ENCODE data around the gene SYTL2. TPM values are rescaled to one million over a fixed set of nuclear protein-coding genes. Genes with fewer than 3 reads are reported as not detected.
A peak's percentile ranks its signal among the peaks of the same experiment; 100 is the strongest.
"Not testable (repeated sequence)": the region's sequence is repeated elsewhere in the genome, so short reads cannot be mapped to it uniquely, and the experiment has no call there.

The SYTL2 gene
- polyA plus RNA-seq, 3 donors from 2014 or later: 26.1 to 67.0 (median 33.3) TPM

GRCh38 chr11:85665733-85666132, 145.2 kb downstream of the SYTL2 start:
- peak overlapping the region; percentile 61 to 100 (median 96) for H3K4me3 Mint-ChIP-seq
- peaks cover 0 to 3% (median 0%) of the 10 kb centered on the region in 3 donors for H3K36me3 Mint-ChIP-seq
- peak overlapping the region; percentile 96 to 100 (median 100) for H3K27ac Mint-ChIP-seq
- DNase-seq: peak in 2 of 3 donors; percentile 12 to 29
- peaks cover 40 to 50% of the 10 kb centered on the region in 2 donors for H3K4me1 Mint-ChIP-seq
- H3K27me3 Mint-ChIP-seq (ENCODE audit: low read depth in 3 of 3): peaks cover 13 to 22% (median 13%) of the 10 kb centered on the region in 3 donors
- no peaks in the 10 kb centered on the region for H3K9me3 Mint-ChIP-seq

GRCh38 chr11:85664615-85665481, 146.1 kb downstream of the SYTL2 start, which contains the start of gene CREBZF:
CREBZF (minus strand) TSS chr11:85665129; CDS start chr11:85664875, 254 bp downstream.
- H3K36me3 Mint-ChIP-seq: peaks cover 0 to 12% (median 6%) of the 10 kb centered on the region in 3 donors
- no peaks in the 10 kb centered on the region for H3K9me3 Mint-ChIP-seq
- DNase-seq: peak; percentile 95 to 96 (median 96)
- peak within 1 kb of the TSS; percentile 96 to 100 (median 100) for H3K27ac Mint-ChIP-seq
- H3K4me3 Mint-ChIP-seq: peak within 1 kb of the TSS; percentile 96 to 100 (median 99)
- H3K4me1 Mint-ChIP-seq: peaks cover 49 to 59% of the 10 kb centered on the region in 2 donors
- H3K27me3 Mint-ChIP-seq (ENCODE audit: low read depth in 3 of 3): peaks cover 13 to 22% (median 13%) of the 10 kb centered on the region in 3 donors

GRCh38 chr11:85663753-85664614, 147.0 kb downstream of the SYTL2 start:
- Mint-ChIP-seq H3K9me3 (no peaks in the 10 kb centered on the region), H3K27me3 (ENCODE audit: low read depth in 3 of 3) (peaks cover 13 to 22% (median 13%) of the 10 kb centered on the region in 3 donors), H3K27ac (peak overlapping the region; percentile 96 to 100 (median 100)), H3K4me1 (peaks cover 54 to 68% of the 10 kb centered on the region in 2 donors), H3K4me3 (peak overlapping the region; percentile 96 to 100 (median 99)), H3K36me3 (peaks cover 0 to 17% (median 8%) of the 10 kb centered on the region in 3 donors)
- peak; percentile 88 to 89 (median 88) for DNase-seq

- peak in 1 of 3 donors; percentile 26 for DNase-seq
- H3K36me3 Mint-ChIP-seq: peaks cover 0 to 21% (median 8%) of the 10 kb centered on the region in 3 donors
- H3K9me3 Mint-ChIP-seq: no peaks in the 10 kb centered on the region
- H3K27me3 Mint-ChIP-seq (ENCODE audit: low read depth in 3 of 3): peaks cover 13 to 22% (median 13%) of the 10 kb centered on the region in 3 donors
- H3K4me3 Mint-ChIP-seq: peak overlapping the region; percentile 96 to 100 (median 99)
- H3K4me1 Mint-ChIP-seq: peaks cover 58 to 75% of the 10 kb centered on the region in 2 donors
- peak overlapping the region; percentile 96 to 100 (median 100) for H3K27ac Mint-ChIP-seq
Observed at GRCh38 chr11:85663080-85663752, 147.7 kb downstream of the SYTL2 start.

- DNase-seq: no peak
- Mint-ChIP-seq H3K36me3 (peaks cover 0 to 23% (median 8%) of the 10 kb centered on the region in 3 donors), H3K27ac (peak overlapping the region in 1 of 6 donors; percentile 48), H3K27me3 (ENCODE audit: low read depth in 3 of 3) (peaks cover 13 to 20% (median 13%) of the 10 kb centered on the region in 3 donors), H3K9me3 (no peaks in the 10 kb centered on the region), H3K4me3 (peak overlapping the region; percentile 71 to 100 (median 97)), H3K4me1 (peaks cover 58 to 81% of the 10 kb centered on the region in 2 donors)
Observed at GRCh38 chr11:85661972-85662664, 148.8 kb downstream of the SYTL2 start.

- no peak overlapping the region for H3K27ac Mint-ChIP-seq
- H3K4me1 Mint-ChIP-seq: peaks cover 39 to 73% of the 10 kb centered on the region in 2 donors
- peaks cover 0 to 2% (median 0%) of the 10 kb centered on the region in 3 donors for H3K27me3 Mint-ChIP-seq (ENCODE audit: low read depth in 3 of 3)
- H3K4me3 Mint-ChIP-seq: no peak overlapping the region
- H3K9me3 Mint-ChIP-seq: no peaks in the 10 kb centered on the region
- DNase-seq: no peak
- H3K36me3 Mint-ChIP-seq: peaks cover 0 to 35% (median 8%) of the 10 kb centered on the region in 3 donors
Observed at GRCh38 chr11:85658180-85658579, 152.8 kb downstream of the SYTL2 start.

GRCh38 chr11:85656777-85657176, 154.2 kb downstream of the SYTL2 start:
- H3K9me3 Mint-ChIP-seq: no peaks in the 10 kb centered on the region
- no peaks in the 10 kb centered on the region for H3K27me3 Mint-ChIP-seq (ENCODE audit: low read depth in 3 of 3)
- H3K36me3 Mint-ChIP-seq: peaks cover 0 to 35% (median 8%) of the 10 kb centered on the region in 3 donors
- H3K4me1 Mint-ChIP-seq: peaks cover 34 to 73% of the 10 kb centered on the region in 2 donors
- no peak for DNase-seq
- H3K4me3 Mint-ChIP-seq: no peak overlapping the region
- peak overlapping the region in 3 of 6 donors; percentile 20 to 56 (median 55) for H3K27ac Mint-ChIP-seq

- H3K4me3 Mint-ChIP-seq; DNase-seq; H3K27me3 Mint-ChIP-seq (ENCODE audit: low read depth in 3 of 3); H3K9me3 Mint-ChIP-seq; H3K27ac Mint-ChIP-seq: not testable (repeated sequence)
- Mint-ChIP-seq H3K36me3 (peaks cover 0 to 17% (median 0%) of the 10 kb centered on the region in 3 donors), H3K4me1 (peaks cover 18 to 59% of the 10 kb centered on the region in 2 donors)
Observed at GRCh38 chr11:85654343-85654742, 156.6 kb downstream of the SYTL2 start.

GRCh38 chr11:85652786-85653447, 158.0 kb downstream of the SYTL2 start:
- Mint-ChIP-seq H3K4me3 (no peak overlapping the region), H3K27ac (peak overlapping the region in 4 of 6 donors; percentile 3 to 76 (median 43)), H3K9me3 (no peaks in the 10 kb centered on the region), H3K27me3 (ENCODE audit: low read depth in 3 of 3) (peaks cover 0 to 3% (median under 1%) of the 10 kb centered on the region in 3 donors), H3K4me1 (peaks cover 20 to 57% of the 10 kb centered on the region in 2 donors), H3K36me3 (peaks cover 0 to 13% (median 0%) of the 10 kb centered on the region in 3 donors)
- DNase-seq: no peak

GRCh38 chr11:85651118-85651517, 159.8 kb downstream of the SYTL2 start:
- no peak for DNase-seq
- Mint-ChIP-seq H3K4me3 (no peak overlapping the region), H3K9me3 (no peaks in the 10 kb centered on the region), H3K27ac (peak overlapping the region in 2 of 6 donors; percentile 23 to 24), H3K36me3 (peaks cover 0 to 4% (median 0%) of the 10 kb centered on the region in 3 donors), H3K4me1 (peaks cover 27 to 56% of the 10 kb centered on the region in 2 donors), H3K27me3 (ENCODE audit: low read depth in 3 of 3) (peaks cover 0 to 8% (median 3%) of the 10 kb centered on the region in 3 donors)

GRCh38 chr11:85647604-85648299, 163.2 kb downstream of the SYTL2 start, which contains the start of gene TMEM126A:
TMEM126A (plus strand) TSS chr11:85647967; CDS start chr11:85650256, 2,289 bp downstream.
- no peaks in the 10 kb centered on the region for H3K36me3 Mint-ChIP-seq
- DNase-seq: peak; percentile 85 to 88 (median 87)
- H3K9me3 Mint-ChIP-seq: no peaks in the 10 kb centered on the region
- peaks cover 23 to 43% of the 10 kb centered on the region in 2 donors for H3K4me1 Mint-ChIP-seq
- H3K27me3 Mint-ChIP-seq (ENCODE audit: low read depth in 3 of 3): peaks cover 4 to 13% (median 12%) of the 10 kb centered on the region in 3 donors
- peak within 1 kb of the TSS; percentile 89 to 99 (median 96) for H3K27ac Mint-ChIP-seq
- peak within 1 kb of the TSS; percentile 92 to 99 (median 97) for H3K4me3 Mint-ChIP-seq
